SU-DHL-6 (cell line): ENCODE data around the gene C1QL2.

Experiments used
- H2AFZ ChIP-seq: fragments of 200-600 bp; sonication (generic); 2 replicates; pipeline ENCODE4 v1.6.1; 2014; ENCODE audit warnings: low read depth, mild to moderate bottlenecking, moderate library complexity, mixed read lengths, antibody characterized with exemption, low read length; ENCODE audit not compliant: severe bottlenecking
- H3F3A ChIP-seq: fragments of 200-600 bp; shearing (Covaris generic); 2 replicates; pipeline ENCODE4 v1.6.0; 2016; ENCODE audit warnings: antibody characterized with exemption, mild to moderate bottlenecking; ENCODE audit not compliant: insufficient read depth
- H3K27ac ChIP-seq: fragments of 200-600 bp; sonication (generic); 2 replicates; pipeline ENCODE4 v1.5.1; 2016; ENCODE audit warnings: low read depth, mild to moderate bottlenecking, low read length, moderate library complexity, mixed read lengths
- H3K27me3 ChIP-seq: fragments of 200-600 bp; sonication (generic), shearing (Covaris generic); 2 replicates; pipeline ENCODE4 v1.6.0; 2014; ENCODE audit warnings: mild to moderate bottlenecking, low read length
- H3K36me3 ChIP-seq: fragments of 200-600 bp; sonication (generic); 2 replicates; pipeline ENCODE4 v1.6.1; 2014; ENCODE audit warnings: mild to moderate bottlenecking, low read length, mixed read lengths
- H3K4me2 ChIP-seq: fragments of 300-600, 200-600 bp; shearing (Covaris generic), sonication (generic); 2 replicates; pipeline ENCODE4 v1.6.0; 2014; ENCODE audit warnings: low read length, low read depth, mild to moderate bottlenecking; ENCODE audit not compliant: poor library complexity, severe bottlenecking
- H3K4me3 ChIP-seq: fragments of 200-600 bp; sonication (generic); 2 replicates; pipeline ENCODE4 v1.5.1; 2014; ENCODE audit warnings: antibody characterized with exemption, low read length, mild to moderate bottlenecking, mixed read lengths; ENCODE audit not compliant: insufficient read depth, poor library complexity, severe bottlenecking
- H3K79me2 ChIP-seq: fragments of 200-600 bp; sonication (generic); 2 replicates; pipeline ENCODE4 v1.6.1; 2014; ENCODE audit warnings: mild to moderate bottlenecking, low read length, moderate library complexity; ENCODE audit not compliant: insufficient read depth
- H3K9ac ChIP-seq: fragments of 200-600 bp; sonication (generic); 2 replicates; pipeline ENCODE4 v1.7.0; 2014; ENCODE audit warnings: mild to moderate bottlenecking, low read length
- H3K9me2 ChIP-seq: fragments of 200-600 bp; sonication (generic); replicated peaks from 2 replicates; pipeline ENCODE4 v1.6.1; 2014; ENCODE audit warnings: low read length; ENCODE audit not compliant: insufficient read depth
- H3K9me3 ChIP-seq: fragments of 200-600 bp; sonication (generic); 2 replicates; pipeline ENCODE4 v1.6.1; 2014; ENCODE audit warnings: low read length, mixed read lengths; ENCODE audit not compliant: insufficient read depth
- H4K20me1 ChIP-seq: fragments of 200-600 bp; sonication (generic); 2 replicates; pipeline ENCODE4 v1.6.1; 2014; ENCODE audit warnings: low read depth, mild to moderate bottlenecking, antibody characterized with exemption, low read length, moderate library complexity, mixed read lengths
- EZH2phosphoT487 ChIP-seq: fragments of 200-600 bp; sonication (generic), shearing (Covaris generic); conservative IDR thresholded peaks from 2 replicates; pipeline ENCODE4 v1.6.1; 2018; ENCODE audit warnings: mild to moderate bottlenecking, antibody characterized with exemption, low read length, moderate library complexity, mixed read lengths
- TF ChIP-seq, protein P1 (sequence below): fragments of 200-600 bp; sonication (generic); IDR thresholded peaks from one replicate; pipeline ENCODE4 v1.5.1; 2017; ENCODE audit warnings: antibody characterized with exemption, mild to moderate bottlenecking, low read length, moderate library complexity; ENCODE audit not compliant: insufficient read depth, poor library complexity, severe bottlenecking

C1QL2 gene

DNA sequence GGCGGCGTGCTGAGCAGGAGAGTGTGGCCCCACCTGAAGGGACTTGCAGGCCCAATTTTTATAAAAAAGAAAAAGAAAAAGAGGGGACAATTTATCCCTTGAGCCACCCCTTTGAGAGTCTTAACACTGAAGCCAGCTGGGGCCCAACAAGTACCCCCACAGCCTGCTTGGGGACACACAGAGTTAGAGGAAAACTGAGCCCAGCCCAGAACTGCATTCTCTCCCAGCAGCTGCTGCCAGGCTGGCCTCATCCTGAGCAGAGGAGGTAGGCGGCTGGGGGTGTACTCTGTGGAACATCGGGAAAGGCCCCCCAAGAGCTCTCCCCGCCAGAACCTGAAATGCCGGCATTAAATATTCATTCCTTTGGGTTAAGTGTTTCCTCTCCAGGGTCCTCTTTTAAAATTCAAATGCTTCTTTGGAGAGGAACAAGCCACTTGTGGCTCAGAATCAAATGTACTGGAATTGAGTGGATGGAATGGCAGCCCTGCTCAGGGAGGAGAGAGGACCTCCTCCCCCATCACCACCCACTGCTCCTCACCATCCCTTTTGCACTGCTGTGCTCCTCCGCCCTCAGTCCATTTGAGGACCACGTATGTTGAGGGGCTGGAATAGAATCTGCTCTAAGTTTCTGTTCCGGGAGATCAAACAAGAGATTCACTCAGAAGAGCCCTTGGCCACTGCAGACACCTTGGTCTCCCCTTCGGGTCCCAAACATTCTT is 45.6 kb downstream of the C1QL2 start:
- Histone ChIP-seq H3K9me3 (no peaks in the 10 kb centered on the region), H3K9me2 (no peaks in the 10 kb centered on the region), H3K79me2 (no peaks in the 10 kb centered on the region), H2AFZ (no peak overlapping the region), H3F3A (no peaks in the 10 kb centered on the region), H3K27me3 (no peaks in the 10 kb centered on the region), H3K4me3 (no peak overlapping the region), H3K27ac (no peak overlapping the region), H3K36me3 (no peaks in the 10 kb centered on the region), H3K9ac (no peak overlapping the region), H4K20me1 (no peaks in the 10 kb centered on the region), H3K4me2 (no peak overlapping the region)
- no peak for TF ChIP-seq EZH2phosphoT487
- TF ChIP-seq, protein P1, sequence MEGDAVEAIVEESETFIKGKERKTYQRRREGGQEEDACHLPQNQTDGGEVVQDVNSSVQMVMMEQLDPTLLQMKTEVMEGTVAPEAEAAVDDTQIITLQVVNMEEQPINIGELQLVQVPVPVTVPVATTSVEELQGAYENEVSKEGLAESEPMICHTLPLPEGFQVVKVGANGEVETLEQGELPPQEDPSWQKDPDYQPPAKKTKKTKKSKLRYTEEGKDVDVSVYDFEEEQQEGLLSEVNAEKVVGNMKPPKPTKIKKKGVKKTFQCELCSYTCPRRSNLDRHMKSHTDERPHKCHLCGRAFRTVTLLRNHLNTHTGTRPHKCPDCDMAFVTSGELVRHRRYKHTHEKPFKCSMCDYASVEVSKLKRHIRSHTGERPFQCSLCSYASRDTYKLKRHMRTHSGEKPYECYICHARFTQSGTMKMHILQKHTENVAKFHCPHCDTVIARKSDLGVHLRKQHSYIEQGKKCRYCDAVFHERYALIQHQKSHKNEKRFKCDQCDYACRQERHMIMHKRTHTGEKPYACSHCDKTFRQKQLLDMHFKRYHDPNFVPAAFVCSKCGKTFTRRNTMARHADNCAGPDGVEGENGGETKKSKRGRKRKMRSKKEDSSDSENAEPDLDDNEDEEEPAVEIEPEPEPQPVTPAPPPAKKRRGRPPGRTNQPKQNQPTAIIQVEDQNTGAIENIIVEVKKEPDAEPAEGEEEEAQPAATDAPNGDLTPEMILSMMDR, result no peak

DNA sequence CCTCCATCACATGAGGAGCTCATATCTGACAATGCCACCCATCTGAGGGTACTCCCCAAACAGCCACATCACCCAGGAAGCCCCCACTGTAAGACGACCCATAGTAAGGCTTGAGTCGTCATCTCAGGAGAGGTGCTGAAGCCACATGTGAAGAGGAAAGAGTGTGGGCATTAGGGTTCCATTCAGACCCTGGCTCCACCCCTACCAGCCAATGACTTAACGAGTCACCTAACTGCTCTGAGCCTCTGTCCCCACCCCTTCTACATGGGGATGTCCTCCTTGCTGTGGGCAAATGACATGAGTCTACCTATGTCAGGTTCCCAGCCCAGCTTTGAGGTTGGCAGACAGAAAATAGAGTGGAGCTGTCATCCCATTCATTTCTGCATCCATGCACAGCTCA is 46.3 kb downstream of the C1QL2 start:
- no peaks in the 10 kb centered on the region for H3F3A ChIP-seq
- TF ChIP-seq, protein P1, result no peak
- no peak for TF ChIP-seq EZH2phosphoT487
- H3K27me3 ChIP-seq, result no peaks in the 10 kb centered on the region
- no peak overlapping the region for H2AFZ ChIP-seq
- H3K9me3 ChIP-seq, result no peaks in the 10 kb centered on the region
- no peaks in the 10 kb centered on the region for H3K36me3 ChIP-seq
- H3K4me3 ChIP-seq, result no peak overlapping the region
- H4K20me1 ChIP-seq, result no peaks in the 10 kb centered on the region
- no peak overlapping the region for H3K9ac ChIP-seq
- H3K4me2 ChIP-seq, result no peak overlapping the region
- no peaks in the 10 kb centered on the region for H3K9me2 ChIP-seq
- no peaks in the 10 kb centered on the region for H3K79me2 ChIP-seq
- H3K27ac ChIP-seq, result no peak overlapping the region

DNA sequence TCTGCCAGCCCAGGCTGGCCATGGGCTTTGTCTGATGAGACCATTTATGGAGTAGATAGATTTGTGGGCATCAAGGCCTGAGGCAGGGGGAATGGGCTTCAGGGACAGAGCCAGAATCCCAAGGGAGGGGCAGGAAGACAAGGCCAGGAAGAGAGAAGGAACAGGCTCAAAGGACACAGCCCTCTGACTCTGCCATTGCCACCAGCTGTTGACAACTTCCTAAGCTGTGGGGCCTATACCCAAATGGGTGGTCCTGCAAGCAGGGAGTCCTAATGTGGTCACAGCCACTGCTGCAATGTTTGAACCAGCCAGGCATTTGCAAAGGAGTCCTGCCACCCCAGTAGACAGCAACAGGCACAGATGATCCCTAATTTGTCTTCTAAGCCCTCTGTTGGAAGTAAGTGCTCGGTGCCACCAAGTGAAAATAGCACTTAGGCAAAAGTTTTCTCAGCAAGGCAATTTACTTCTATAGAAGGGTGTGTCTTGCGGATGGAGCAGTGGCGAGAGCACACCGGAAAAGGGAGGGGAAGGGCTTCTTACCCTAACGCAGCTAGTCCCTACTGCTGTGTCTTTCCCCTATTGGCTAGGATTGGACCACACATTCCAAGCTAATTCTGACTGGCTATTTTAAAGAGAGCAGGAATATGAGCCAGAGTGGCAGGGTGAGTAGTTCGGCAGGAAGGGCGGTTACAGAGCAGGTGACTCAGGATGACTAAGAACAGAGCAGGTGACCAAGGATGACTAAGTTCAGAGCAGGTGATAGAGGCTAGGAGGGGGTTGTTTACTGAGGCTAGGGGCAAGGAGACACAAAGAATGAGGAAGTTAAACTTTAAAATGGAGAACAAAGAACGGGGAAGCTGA is 47.2 kb downstream of the C1QL2 start:
- Histone ChIP-seq H3K79me2 (no peaks in the 10 kb centered on the region), H4K20me1 (no peaks in the 10 kb centered on the region), H3K9ac (no peak overlapping the region), H3K4me2 (no peak overlapping the region), H3F3A (no peaks in the 10 kb centered on the region), H3K27me3 (no peaks in the 10 kb centered on the region), H3K4me3 (no peak overlapping the region), H3K9me3 (no peaks in the 10 kb centered on the region), H3K36me3 (no peaks in the 10 kb centered on the region), H2AFZ (no peak overlapping the region), H3K9me2 (no peaks in the 10 kb centered on the region), H3K27ac (no peak overlapping the region)
- TF ChIP-seq, protein P1, result no peak
- no peak for TF ChIP-seq EZH2phosphoT487
